HG02840 (cell line): Measurements from ENCODE around the gene MYO1D.

Experiments
- ATAC-seq: cut with Tn5 transposase; IDR thresholded peaks from one replicate; pipeline ENCODE4 v1.9.1; 2021; ENCODE audit warnings: mild to moderate bottlenecking, moderate library complexity, moderate number of reproducible peaks; ENCODE audit not compliant: unreplicated experiment, low FRiP score

MYO1D gene

GRCh38 chr17:32497431-32498205, 379.3 kb downstream of the MYO1D start:
- ATAC-seq, result no peak

GRCh38 chr17:32496395-32497073, 380.4 kb downstream of the MYO1D start:
- no peak for ATAC-seq

- no peak for ATAC-seq
Measured at GRCh38 chr17:32495359-32496231, 381.3 kb downstream of the MYO1D start.

- ATAC-seq, result no peak
Measured at GRCh38 chr17:32494621-32495358, 382.1 kb downstream of the MYO1D start.

GRCh38 chr17:32493976-32494513, 382.9 kb downstream of the MYO1D start:
- ATAC-seq, result no peak

- no peak for ATAC-seq
Measured at GRCh38 chr17:32493571-32493970, 383.4 kb downstream of the MYO1D start.

GRCh38 chr17:32492648-32493289, 384.2 kb downstream of the MYO1D start:
- no peak for ATAC-seq

GRCh38 chr17:32492264-32492589, 384.7 kb downstream of the MYO1D start:
- no peak for ATAC-seq

GRCh38 chr17:32491371-32492263, 385.3 kb downstream of the MYO1D start:
- ATAC-seq, result no peak

GRCh38 chr17:32490101-32490482, 386.8 kb downstream of the MYO1D start:
- ATAC-seq, result no peak

GRCh38 chr17:32489320-32490100, 387.4 kb downstream of the MYO1D start:
- no peak for ATAC-seq

- ATAC-seq, result no peak
Measured at GRCh38 chr17:32488604-32489180, 388.2 kb downstream of the MYO1D start.

- ATAC-seq, result no peak
Measured at GRCh38 chr17:32488177-32488542, 388.8 kb downstream of the MYO1D start.

GRCh38 chr17:32487473-32488176, 389.3 kb downstream of the MYO1D start:
- ATAC-seq, result no peak

GRCh38 chr17:32486701-32487472, 390.0 kb downstream of the MYO1D start, which contains the start of gene CDK5R1:
Gene CDK5R1 (plus strand): TSS chr17:32486993. CDS start chr17:32487621, 628 bp downstream.
- no peak for ATAC-seq

- no peak for ATAC-seq
Measured at GRCh38 chr17:32486111-32486700, 390.7 kb downstream of the MYO1D start.
